HL-60/S4 treated with retinoic acid at 250 ng/mL for 4 days and 3 days (cell line): ENCODE data around the gene CENPS.

Experiments used
- in situ Hi-C: fragments of 300-500 bp; cut with MboI; formaldehyde crosslinking; loops from 2 replicates; pipeline ENCODE4 v1.7.0; 2022; ENCODE audit warnings: low sequenced_read_pairs

The CENPS gene

GRCh38 chr1:10489291-10490055 lies 59.2 kb downstream of the CENPS start:
- in situ Hi-C loops = no loop called here

- in situ Hi-C loops = no loop called here
Observed at GRCh38 chr1:10490286-10490970, 60.2 kb downstream of the CENPS start.
